ENCODE results near the gene KCNMA1.

KCNMA1 gene

GRCh38 chr10:77397103-77397502 lies 240.5 kb downstream of the KCNMA1 start:
- H3K27ac ChIP-seq, result no peak overlapping the region
- no peaks in the 10 kb centered on the region for H3K4me1 ChIP-seq (ENCODE audit: control insufficient read depth in 1 of 2, insufficient read depth in 1 of 2, low read depth in 1 of 2, low read length in 1 of 2)
- peaks cover 61% of the 10 kb centered on the region for H3K27me3 ChIP-seq
- H3K4me3 ChIP-seq (ENCODE audit: low read depth in 1 of 2, low read length in 1 of 2), result no peak overlapping the region
- no peaks in the 10 kb centered on the region for H3K36me3 ChIP-seq
- TF ChIP-seq CTCF (IDR thresholded peaks at IDR 0.05), result no peak
- H3K9me3 ChIP-seq, result no peaks in the 10 kb centered on the region

- Histone ChIP-seq H3K27ac (no peak overlapping the region), H3K27me3 (peaks cover 61% of the 10 kb centered on the region), H3K4me3 (ENCODE audit: low read depth in 1 of 2, low read length in 1 of 2) (no peak overlapping the region), H3K4me1 (ENCODE audit: control insufficient read depth in 1 of 2, insufficient read depth in 1 of 2, low read depth in 1 of 2, low read length in 1 of 2) (no peaks in the 10 kb centered on the region), H3K36me3 (no peaks in the 10 kb centered on the region), H3K9me3 (no peaks in the 10 kb centered on the region)
- no peak for TF ChIP-seq CTCF (IDR thresholded peaks at IDR 0.05)
Measured at GRCh38 chr10:77396290-77396689, 241.3 kb downstream of the KCNMA1 start.

GRCh38 chr10:77393821-77394501 lies 243.6 kb downstream of the KCNMA1 start:
- Histone ChIP-seq H3K4me1 (ENCODE audit: control insufficient read depth in 1 of 2, insufficient read depth in 1 of 2, low read depth in 1 of 2, low read length in 1 of 2) (no peaks in the 10 kb centered on the region), H3K27ac (no peak overlapping the region), H3K27me3 (peaks cover 72% of the 10 kb centered on the region), H3K9me3 (no peaks in the 10 kb centered on the region), H3K4me3 (ENCODE audit: low read depth in 1 of 2, low read length in 1 of 2) (no peak overlapping the region), H3K36me3 (no peaks in the 10 kb centered on the region)
- no peak for TF ChIP-seq CTCF (IDR thresholded peaks at IDR 0.05)

- H3K9me3 ChIP-seq, result no peaks in the 10 kb centered on the region
- H3K4me1 ChIP-seq (ENCODE audit: control insufficient read depth in 1 of 2, insufficient read depth in 1 of 2, low read depth in 1 of 2, low read length in 1 of 2), result no peaks in the 10 kb centered on the region
- H3K36me3 ChIP-seq, result no peaks in the 10 kb centered on the region
- no peak for TF ChIP-seq CTCF (IDR thresholded peaks at IDR 0.05)
- H3K27ac ChIP-seq, result no peak overlapping the region
- no peak overlapping the region for H3K4me3 ChIP-seq (ENCODE audit: low read depth in 1 of 2, low read length in 1 of 2)
- peaks cover 72% of the 10 kb centered on the region for H3K27me3 ChIP-seq
Measured at GRCh38 chr10:77393411-77393810, 244.2 kb downstream of the KCNMA1 start.

GRCh38 chr10:77392851-77393250 lies 244.8 kb downstream of the KCNMA1 start:
- H3K4me3 ChIP-seq (ENCODE audit: low read depth in 1 of 2, low read length in 1 of 2), result no peak overlapping the region
- no peaks in the 10 kb centered on the region for H3K4me1 ChIP-seq (ENCODE audit: control insufficient read depth in 1 of 2, insufficient read depth in 1 of 2, low read depth in 1 of 2, low read length in 1 of 2)
- H3K9me3 ChIP-seq, result no peaks in the 10 kb centered on the region
- H3K27me3 ChIP-seq, result peaks cover 75% of the 10 kb centered on the region
- H3K36me3 ChIP-seq, result no peaks in the 10 kb centered on the region
- no peak overlapping the region for H3K27ac ChIP-seq
- no peak for TF ChIP-seq CTCF (IDR thresholded peaks at IDR 0.05)
